ENCODE data around the gene CDH23. TPM values are rescaled to one million over a fixed set of nuclear protein-coding genes. Genes with fewer than 3 reads are reported as not detected.

Gene CDH23
- total RNA-seq, 2 experiments from 2014 or later, result 1.6 TPM

DNA sequence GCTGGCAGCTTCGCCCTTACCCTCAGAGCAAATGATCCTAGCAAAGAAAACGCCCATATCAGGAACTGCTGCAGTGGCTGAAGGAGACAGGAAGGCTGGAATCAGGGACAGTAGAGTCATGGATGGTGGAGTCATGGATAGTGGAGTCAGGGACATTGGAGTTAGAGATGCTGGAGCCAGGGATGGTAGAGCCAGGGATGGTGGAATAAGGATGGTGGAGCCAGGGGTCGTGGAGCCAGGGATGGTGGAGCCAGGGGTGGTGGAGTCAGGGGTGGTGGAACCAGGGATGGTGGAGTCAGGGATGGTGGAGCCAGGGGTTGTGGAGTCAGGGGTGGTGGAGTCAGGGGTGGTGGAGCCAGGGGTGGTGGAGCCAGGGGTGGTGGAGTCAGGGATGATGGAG is 291.5 kb downstream of the CDH23 start:
- Mint-ChIP-seq H3K27me3 (ENCODE audit: low read depth) (no peaks in the 10 kb centered on the region), H3K4me1 (ENCODE audit: low read depth) (peaks cover 2% of the 10 kb centered on the region), H3K27ac (no peak overlapping the region), H3K4me3 (no peak overlapping the region), H3K36me3 (ENCODE audit: low read depth) (peaks cover 2% of the 10 kb centered on the region), H3K9me3 (peaks cover 4% of the 10 kb centered on the region)
- CTCF ChIA-PET, result no interaction called here
- DNase-seq, result no peak
- intact Hi-C loops (cut with micrococcal nuclease), result no loop called here

DNA sequence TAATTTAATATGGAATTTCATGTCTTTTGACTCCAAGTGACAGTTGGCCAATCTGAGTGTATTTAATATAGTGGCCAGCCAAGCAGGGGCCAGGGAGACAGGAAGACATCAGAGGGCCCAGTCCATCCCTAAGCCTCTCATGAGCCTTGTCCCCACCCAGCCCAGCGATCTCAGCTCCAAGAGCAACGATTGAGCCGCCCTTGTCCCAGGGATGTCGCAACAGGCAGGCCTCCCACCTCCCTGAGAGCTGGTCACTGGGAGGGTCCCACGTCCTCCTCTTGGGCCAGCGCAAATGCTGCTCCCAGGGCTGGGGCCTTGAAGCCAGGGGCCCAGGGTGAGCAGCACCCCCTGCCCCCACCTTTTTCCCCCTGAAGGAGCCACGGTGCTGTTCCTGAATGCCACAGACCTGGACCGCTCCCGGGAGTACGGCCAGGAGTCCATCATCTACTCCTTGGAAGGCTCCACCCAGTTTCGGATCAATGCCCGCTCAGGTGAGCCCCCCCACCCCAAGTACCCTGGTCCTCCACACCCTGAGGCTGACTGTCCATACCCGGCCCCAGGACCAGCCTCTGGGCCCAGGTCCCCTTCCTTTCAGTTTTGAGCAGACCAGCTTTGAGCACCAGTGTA is 293.5 kb downstream of the CDH23 start:
- Mint-ChIP-seq H3K36me3 (ENCODE audit: low read depth) (peaks cover 2% of the 10 kb centered on the region), H3K9me3 (peaks cover 4% of the 10 kb centered on the region), H3K27ac (no peak overlapping the region), H3K4me1 (ENCODE audit: low read depth) (peaks cover 16% of the 10 kb centered on the region), H3K4me3 (no peak overlapping the region), H3K27me3 (ENCODE audit: low read depth) (no peaks in the 10 kb centered on the region)
- DNase-seq, result no peak
- intact Hi-C loops (cut with micrococcal nuclease), result no loop called here
- CTCF ChIA-PET, result no interaction called here

DNA sequence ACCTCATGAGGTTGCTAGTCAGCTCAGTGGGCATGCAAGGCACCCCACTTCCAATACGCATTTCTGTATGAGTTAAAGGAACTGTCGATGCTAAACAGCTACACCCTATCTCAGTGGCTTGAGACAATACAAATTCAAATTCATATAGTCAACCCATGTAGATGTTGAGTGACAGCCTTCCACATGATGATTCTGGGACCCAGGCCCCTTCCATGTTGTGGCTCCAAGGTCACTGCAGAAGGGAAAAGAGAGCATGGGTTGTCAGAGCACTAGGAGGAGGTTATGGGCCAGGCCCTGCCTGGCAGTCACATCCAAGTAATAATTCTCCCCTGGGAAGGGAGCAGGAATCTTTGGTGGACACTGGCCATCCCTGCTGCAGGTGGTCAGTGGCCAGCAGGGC is 294.7 kb downstream of the CDH23 start:
- H3K4me1 Mint-ChIP-seq (ENCODE audit: low read depth), result peaks cover 21% of the 10 kb centered on the region
- peaks cover 4% of the 10 kb centered on the region for H3K9me3 Mint-ChIP-seq
- peaks cover 2% of the 10 kb centered on the region for H3K36me3 Mint-ChIP-seq (ENCODE audit: low read depth)
- no peak for DNase-seq
- no peaks in the 10 kb centered on the region for H3K27me3 Mint-ChIP-seq (ENCODE audit: low read depth)
- H3K27ac Mint-ChIP-seq, result no peak overlapping the region
- no peak overlapping the region for H3K4me3 Mint-ChIP-seq
- intact Hi-C loops (cut with micrococcal nuclease), result no loop called here
- CTCF ChIA-PET, result interaction anchor here (0.7 to 9.6 kb wide), 2 partner anchors 10 to 15 kb away, joined by 3 to 138 read pairs; no protein-coding TSS in a partner anchor

DNA sequence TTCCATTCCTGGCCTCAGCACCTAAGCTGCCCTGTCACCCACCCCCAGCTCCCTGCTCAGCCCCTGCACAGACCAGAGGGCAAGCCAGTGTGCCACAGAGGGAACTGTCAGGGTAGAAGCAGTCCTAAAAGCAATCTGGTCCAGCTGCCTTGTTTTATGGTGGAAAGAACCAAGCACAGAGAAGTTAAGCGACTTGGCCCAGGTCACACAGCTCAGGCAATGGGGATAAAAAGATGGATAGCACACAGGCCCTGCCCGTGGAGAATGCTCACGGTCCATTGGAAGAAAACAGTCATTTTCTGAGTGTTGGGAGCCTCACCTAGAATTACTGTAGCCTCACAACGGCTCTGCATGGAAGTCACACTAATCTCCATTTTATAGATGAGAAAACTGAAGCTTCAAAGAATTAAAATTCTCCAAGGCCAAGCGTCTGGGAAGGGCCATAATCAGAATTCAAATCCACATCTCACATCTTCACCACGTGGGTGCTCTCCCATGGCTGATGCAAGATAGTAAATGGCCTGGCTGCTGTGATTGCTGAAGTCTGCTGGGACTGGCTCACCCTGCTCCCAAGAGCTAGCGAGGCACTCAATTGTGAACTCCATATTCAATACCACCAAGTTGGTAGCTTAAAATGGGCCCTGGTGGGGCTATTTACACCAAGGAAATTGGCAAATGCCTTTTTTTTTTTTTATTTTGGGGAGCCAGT is 296.0 kb downstream of the CDH23 start:
- H3K4me1 Mint-ChIP-seq (ENCODE audit: low read depth), result peaks cover 28% of the 10 kb centered on the region
- no peak for DNase-seq
- CTCF ChIA-PET, result interaction anchor here (0.6 to 9.6 kb wide), 7 partner anchors 13 to 913 kb away, joined by 3 to 138 read pairs (median 4); no protein-coding TSS in a partner anchor
- no peak overlapping the region for H3K4me3 Mint-ChIP-seq
- H3K27me3 Mint-ChIP-seq (ENCODE audit: low read depth), result no peaks in the 10 kb centered on the region
- no peak overlapping the region for H3K27ac Mint-ChIP-seq
- intact Hi-C loops (cut with micrococcal nuclease), result no loop called here
- peaks cover 2% of the 10 kb centered on the region for H3K36me3 Mint-ChIP-seq (ENCODE audit: low read depth)
- peaks cover 4% of the 10 kb centered on the region for H3K9me3 Mint-ChIP-seq

DNA sequence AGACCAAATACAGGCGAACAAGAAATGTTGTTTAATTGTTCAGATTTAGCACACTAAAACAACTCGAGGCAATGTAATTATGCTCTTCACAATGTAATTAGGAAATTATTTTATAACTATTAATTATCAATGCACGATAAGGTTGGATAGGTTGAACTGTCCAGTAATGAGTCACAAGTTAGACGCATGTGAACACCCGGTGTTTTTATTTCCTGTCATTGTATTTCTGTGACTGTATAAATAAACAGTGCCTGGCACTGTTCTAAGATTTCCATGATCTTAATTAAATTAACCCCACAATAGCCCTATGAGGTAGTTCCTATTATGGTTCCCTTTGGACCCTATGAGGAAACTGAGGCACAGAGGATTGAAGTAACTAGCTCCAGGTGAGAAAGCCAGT is 296.7 kb downstream of the CDH23 start:
- CTCF ChIA-PET, result interaction anchor here (0.6 to 9.6 kb wide), 6 partner anchors 13 to 219 kb away, joined by 3 to 138 read pairs (median 5); no protein-coding TSS in a partner anchor
- intact Hi-C loops (cut with micrococcal nuclease), result no loop called here
- Mint-ChIP-seq H3K4me1 (ENCODE audit: low read depth) (peaks cover 32% of the 10 kb centered on the region), H3K27ac (no peak overlapping the region), H3K4me3 (no peak overlapping the region), H3K27me3 (ENCODE audit: low read depth) (no peaks in the 10 kb centered on the region), H3K36me3 (ENCODE audit: low read depth) (no peaks in the 10 kb centered on the region), H3K9me3 (no peaks in the 10 kb centered on the region)
- no peak for DNase-seq

DNA sequence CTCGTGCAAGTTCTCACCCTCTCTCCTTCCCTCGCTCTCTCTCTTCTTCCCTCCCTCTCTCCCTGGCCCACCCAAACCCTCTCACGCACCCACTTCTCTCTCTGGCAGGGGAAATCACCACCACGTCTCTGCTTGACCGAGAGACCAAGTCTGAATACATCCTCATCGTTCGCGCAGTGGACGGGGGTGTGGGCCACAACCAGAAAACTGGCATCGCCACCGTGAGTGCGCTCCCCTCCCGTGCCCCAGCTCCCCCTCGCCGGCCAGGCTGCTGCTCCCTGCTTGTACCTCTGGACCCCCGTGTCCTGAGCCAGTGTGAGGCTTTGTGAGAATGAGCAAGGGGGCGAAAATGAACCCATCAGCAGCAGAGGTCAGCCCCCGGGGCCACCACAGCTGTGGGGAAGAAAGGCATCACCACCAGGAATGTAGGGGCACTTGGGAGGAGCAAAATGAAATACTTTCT is 297.4 kb downstream of the CDH23 start:
- Mint-ChIP-seq H3K4me3 (no peak overlapping the region), H3K27me3 (ENCODE audit: low read depth) (no peaks in the 10 kb centered on the region), H3K36me3 (ENCODE audit: low read depth) (no peaks in the 10 kb centered on the region), H3K4me1 (ENCODE audit: low read depth) (peaks cover 35% of the 10 kb centered on the region), H3K27ac (no peak overlapping the region), H3K9me3 (no peaks in the 10 kb centered on the region)
- no peak for DNase-seq
- CTCF ChIA-PET, result interaction anchor here (0.6 to 9.6 kb wide), 6 partner anchors 12 to 119 kb away, joined by 3 to 138 read pairs (median 5); no protein-coding TSS in a partner anchor
- intact Hi-C loops (cut with micrococcal nuclease), result no loop called here

DNA sequence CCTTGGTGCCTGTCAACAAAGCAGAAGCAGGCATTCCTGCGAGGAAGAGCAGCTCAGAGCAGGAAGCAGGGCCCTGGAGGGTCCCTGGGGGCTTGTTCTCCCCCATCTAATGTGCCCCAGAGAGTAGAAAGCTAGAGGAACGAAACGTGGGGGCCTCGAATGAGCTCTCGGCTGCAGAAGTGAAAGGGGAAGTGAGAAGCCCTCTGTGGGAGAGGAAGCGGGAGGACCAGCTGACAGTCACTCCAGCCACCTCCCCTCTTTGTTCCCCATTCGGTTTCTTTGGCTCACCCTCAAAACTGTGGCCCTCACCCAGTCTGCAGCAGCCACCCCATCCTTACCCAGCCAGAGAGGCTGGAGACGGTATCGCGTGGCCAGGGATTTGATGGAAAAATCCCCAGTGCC is 297.8 kb downstream of the CDH23 start:
- Mint-ChIP-seq H3K27me3 (ENCODE audit: low read depth) (no peaks in the 10 kb centered on the region), H3K36me3 (ENCODE audit: low read depth) (no peaks in the 10 kb centered on the region), H3K9me3 (no peaks in the 10 kb centered on the region), H3K4me1 (ENCODE audit: low read depth) (peaks cover 35% of the 10 kb centered on the region), H3K4me3 (no peak overlapping the region), H3K27ac (no peak overlapping the region)
- peak; percentile 36 for DNase-seq
- CTCF ChIA-PET, result interaction anchor here (1.2 to 9.6 kb wide), 5 partner anchors 12 to 375 kb away, joined by 3 to 138 read pairs (median 4); partner anchors contain the start of gene SLC29A3
- intact Hi-C loops (cut with micrococcal nuclease), result no loop called here

DNA sequence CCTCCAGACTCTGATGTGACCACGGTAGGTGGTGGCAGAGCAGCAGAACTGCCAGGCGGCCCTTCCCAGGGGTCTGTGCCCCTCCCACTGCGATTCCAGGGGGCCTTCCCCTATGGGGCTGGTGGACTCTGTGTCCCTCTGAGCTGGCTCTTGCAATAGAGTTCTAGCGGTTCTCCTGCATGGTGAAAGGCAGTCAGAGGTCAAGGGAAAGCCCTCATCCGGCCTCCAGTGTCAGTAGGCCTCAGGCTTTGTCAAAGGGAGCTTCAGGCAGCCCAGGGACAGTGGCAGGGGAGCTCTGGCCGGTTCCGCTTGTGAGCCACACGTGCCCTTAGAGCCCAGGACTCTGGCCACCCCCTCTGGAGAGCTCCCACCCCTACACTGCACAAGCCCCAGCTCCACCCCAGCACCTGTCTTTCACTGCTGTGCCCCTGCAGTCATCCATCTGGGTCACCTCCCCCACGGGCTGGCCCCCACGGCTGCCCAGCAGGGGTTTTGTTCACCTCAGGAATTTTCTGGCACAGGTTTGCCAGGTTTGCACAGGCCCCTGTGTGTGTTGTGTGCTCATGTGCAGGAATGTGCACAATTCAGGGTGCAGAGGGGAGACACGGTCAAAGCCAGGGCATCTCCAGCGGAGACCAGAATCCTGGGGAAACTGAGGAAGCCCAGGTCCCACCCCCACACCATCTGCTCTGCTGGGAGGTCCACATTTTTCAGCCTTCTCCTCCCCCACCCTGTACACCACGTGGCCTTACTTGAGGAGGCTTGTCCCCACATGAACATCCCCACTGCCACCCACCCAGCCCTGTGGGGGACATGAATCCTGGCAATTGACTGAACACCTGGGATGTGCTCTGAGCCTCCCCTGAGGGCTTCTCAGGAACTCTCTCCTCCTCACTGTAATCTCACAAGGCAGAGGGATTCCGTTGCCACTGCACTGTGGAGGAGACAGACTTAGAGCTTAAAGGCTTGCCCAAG is 299.1 kb downstream of the CDH23 start:
- Mint-ChIP-seq H3K27ac (no peak overlapping the region), H3K27me3 (ENCODE audit: low read depth) (no peaks in the 10 kb centered on the region), H3K9me3 (no peaks in the 10 kb centered on the region), H3K4me3 (no peak overlapping the region), H3K4me1 (ENCODE audit: low read depth) (peaks cover 35% of the 10 kb centered on the region), H3K36me3 (ENCODE audit: low read depth) (no peaks in the 10 kb centered on the region)
- no peak for DNase-seq
- CTCF ChIA-PET, result interaction anchor here (0.6 to 9.6 kb wide), 29 partner anchors 10 to 382 kb away, joined by 3 to 138 read pairs (median 4); partner anchors contain the start of genes SLC29A3 and VSIR
- intact Hi-C loops (cut with micrococcal nuclease), result loop anchor here (1.0 to 2.0 kb wide), 2 partner anchors 299 to 381 kb away; partner anchors contain the start of gene CDH23

DNA sequence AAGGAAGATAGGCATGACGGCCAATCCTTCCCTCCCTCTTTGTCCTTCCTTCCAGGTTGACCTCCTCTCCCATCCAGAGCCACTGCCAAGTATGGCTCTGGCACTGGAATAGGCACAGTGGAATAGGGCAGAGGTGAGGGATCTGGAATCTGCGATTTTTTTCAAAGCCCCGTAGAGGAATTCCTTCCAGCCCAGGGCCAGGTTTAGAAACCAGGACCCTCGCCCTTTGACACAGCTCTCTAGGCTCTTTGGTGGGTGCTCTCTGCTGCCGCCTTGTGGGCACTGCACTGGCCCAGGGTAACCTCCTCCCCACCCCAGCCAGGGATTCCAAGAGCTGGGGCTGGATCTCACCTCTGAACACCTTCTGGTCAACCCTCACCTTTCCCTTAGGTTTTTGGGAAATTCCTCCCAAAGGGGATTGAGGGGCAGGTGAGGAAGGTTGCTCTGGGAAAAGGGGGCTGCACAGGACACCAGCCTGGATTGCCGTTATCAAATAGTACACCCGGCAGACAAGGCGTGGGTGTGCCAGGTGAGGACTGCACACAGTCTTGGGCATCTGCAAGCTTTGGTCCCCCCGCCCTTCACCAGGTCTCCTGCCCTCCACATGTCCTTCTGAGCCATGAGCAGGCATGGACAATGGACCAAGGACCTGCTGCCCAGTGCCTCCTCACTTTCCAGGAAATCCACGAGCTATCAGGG is 300.1 kb downstream of the CDH23 start:
- no peaks in the 10 kb centered on the region for H3K27me3 Mint-ChIP-seq (ENCODE audit: low read depth)

DNA sequence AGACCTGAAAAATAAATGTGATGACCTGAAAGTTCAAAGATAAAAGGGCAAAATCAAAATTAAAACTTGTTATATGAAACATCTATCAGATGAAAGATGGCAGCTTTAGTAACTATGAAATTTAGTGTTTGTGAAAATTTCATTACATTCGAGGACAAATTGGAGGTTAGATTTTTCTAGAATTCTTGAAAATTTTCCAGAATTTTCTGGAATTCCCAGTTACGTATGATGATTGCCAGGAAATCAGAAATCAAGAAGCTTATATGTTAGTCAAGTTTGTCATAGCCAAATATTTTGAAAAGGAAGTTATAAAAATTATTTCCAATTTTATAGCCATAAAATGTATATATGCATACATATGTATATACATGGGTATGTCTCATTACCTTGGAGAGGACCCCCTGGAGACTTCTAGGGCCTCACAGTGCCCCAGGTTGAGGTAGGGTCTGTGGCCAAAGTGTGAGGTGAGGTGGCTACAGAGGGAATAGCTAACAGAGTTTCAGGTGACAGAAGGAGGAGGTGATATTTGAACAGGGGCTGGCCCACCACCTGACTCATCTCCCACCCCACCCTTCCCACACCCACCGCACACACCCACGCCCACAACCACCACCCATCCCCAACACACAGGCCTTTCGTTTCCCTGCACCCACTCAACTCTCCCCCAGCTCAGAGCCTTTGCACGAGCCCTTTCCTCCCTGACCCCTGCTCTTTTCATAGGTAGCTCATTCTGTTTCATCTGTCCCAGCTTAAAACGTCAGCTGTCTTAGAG is 301.4 kb downstream of the CDH23 start:
- CTCF ChIA-PET, result interaction anchor here (0.8 to 9.6 kb wide), 21 partner anchors 8 to 383 kb away, joined by 3 to 138 read pairs (median 4); partner anchors contain the start of gene VSIR
- intact Hi-C loops (cut with micrococcal nuclease), result loop anchor here (2.0 kb wide), 1 partner anchor 301 kb away; the partner anchor contains the start of gene CDH23
- no peak for DNase-seq
- no peak overlapping the region for H3K4me3 Mint-ChIP-seq
- H3K4me1 Mint-ChIP-seq (ENCODE audit: low read depth), result peaks cover 35% of the 10 kb centered on the region
- H3K27ac Mint-ChIP-seq, result no peak overlapping the region
- no peaks in the 10 kb centered on the region for H3K9me3 Mint-ChIP-seq
- no peaks in the 10 kb centered on the region for H3K27me3 Mint-ChIP-seq (ENCODE audit: low read depth)
- no peaks in the 10 kb centered on the region for H3K36me3 Mint-ChIP-seq (ENCODE audit: low read depth)

More for the DNA sequence above, 300.1 kb downstream of the CDH23 start:
- CTCF ChIA-PET, result interaction anchor here (0.6 to 9.6 kb wide), 34 partner anchors 10 to 1211 kb away, joined by 3 to 138 read pairs (median 4); partner anchors contain the start of genes SLC29A3 and VSIR
- no peak overlapping the region for H3K4me3 Mint-ChIP-seq
- H3K9me3 Mint-ChIP-seq, result no peaks in the 10 kb centered on the region
- no peaks in the 10 kb centered on the region for H3K36me3 Mint-ChIP-seq (ENCODE audit: low read depth)
- DNase-seq, result peak; percentile 76
- peaks cover 35% of the 10 kb centered on the region for H3K4me1 Mint-ChIP-seq (ENCODE audit: low read depth)
- intact Hi-C loops (cut with micrococcal nuclease), result loop anchor here (1.0 to 2.0 kb wide), 2 partner anchors 300 to 382 kb away; partner anchors contain the start of gene CDH23
- H3K27ac Mint-ChIP-seq, result no peak overlapping the region
